ENCODE measurements around the gene ZRANB3.
"Not testable (repeated sequence)": the region's sequence is repeated elsewhere in the genome, so short reads cannot be mapped to it uniquely, and the experiment has no call there.

ZRANB3 gene

GRCh38 chr2:135121016-135121657 lies 409.9 kb downstream of the ZRANB3 start:
- no peak for DNase-seq

GRCh38 chr2:135119582-135119981 lies 411.4 kb downstream of the ZRANB3 start:
- DNase-seq, result no peak

- no peak for DNase-seq
Measured at GRCh38 chr2:135113322-135113721, 417.7 kb downstream of the ZRANB3 start.

GRCh38 chr2:135105513-135106316 lies 425.3 kb downstream of the ZRANB3 start:
- DNase-seq, result not testable (repeated sequence)

- no peak for DNase-seq
Measured at GRCh38 chr2:135103843-135104242, 427.2 kb downstream of the ZRANB3 start.

GRCh38 chr2:135099802-135100483 lies 431.1 kb downstream of the ZRANB3 start:
- no peak for DNase-seq

- no peak for DNase-seq
Measured at GRCh38 chr2:135097532-135098231, 433.3 kb downstream of the ZRANB3 start.

GRCh38 chr2:135096665-135097446 lies 434.2 kb downstream of the ZRANB3 start:
- no peak for DNase-seq

GRCh38 chr2:135095591-135095990 lies 435.4 kb downstream of the ZRANB3 start:
- no peak for DNase-seq

- DNase-seq, result no peak
Measured at GRCh38 chr2:135094508-135094907, 436.5 kb downstream of the ZRANB3 start.

- DNase-seq, result no peak
Measured at GRCh38 chr2:135093670-135094330, 437.2 kb downstream of the ZRANB3 start.

GRCh38 chr2:135093193-135093592 lies 437.8 kb downstream of the ZRANB3 start:
- DNase-seq, result no peak

GRCh38 chr2:135091681-135092080 lies 439.3 kb downstream of the ZRANB3 start:
- no peak for DNase-seq

- not testable (repeated sequence) for DNase-seq
Measured at GRCh38 chr2:135089597-135089996, 441.4 kb downstream of the ZRANB3 start.

Measured in activated CD4-positive, alpha-beta T cell treated with anti-CD3 and anti-CD28 coated beads, Interleukin-2, amount 50 U/mL, for 16 hours (primary cell).